DMS53 treated with DMSO at 0.1 percent for 48 hours (cell line): ENCODE results near the gene LIN28A.

ENCODE experiments used
- DNase-seq: peaks from one replicate; lab custom pipeline; 2025; ENCODE audit not compliant: unreplicated experiment; lab: John Stamatoyannopoulos, UW

Gene LIN28A

DNA sequence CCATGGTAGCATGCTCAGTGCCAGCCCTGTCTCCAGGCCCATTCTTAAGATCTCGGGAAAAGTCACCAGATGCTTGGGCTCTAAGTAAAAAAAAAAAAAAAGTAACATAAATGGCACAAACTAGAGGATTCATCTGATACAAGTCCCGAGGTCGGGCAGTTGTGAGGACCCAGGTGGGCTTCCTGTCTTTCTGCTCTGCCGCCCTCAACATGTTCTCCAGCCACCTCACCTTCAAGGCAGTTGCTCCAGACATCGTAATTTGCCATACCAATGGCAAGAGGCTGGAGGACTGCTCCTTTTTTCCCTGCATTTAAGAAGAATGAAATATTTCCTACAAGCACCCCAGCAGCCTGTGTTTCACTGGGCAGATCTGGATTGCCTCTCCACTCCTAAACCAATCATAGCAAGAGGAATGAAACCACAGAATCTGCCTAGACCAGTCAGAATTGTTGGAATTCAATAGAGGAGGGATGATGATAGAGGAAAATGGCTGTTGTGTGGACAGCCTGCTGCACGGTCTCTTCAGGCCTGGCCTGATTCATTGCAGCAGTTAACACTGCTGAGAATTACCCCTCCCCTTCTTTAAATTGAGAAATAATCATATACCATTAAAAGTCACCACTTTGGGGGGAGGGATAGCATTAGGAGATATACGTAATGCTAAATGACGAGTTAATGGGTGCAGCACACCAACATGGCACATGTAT lies 67.0 kb downstream of the LIN28A start:
- DNase-seq: no peak

DNA sequence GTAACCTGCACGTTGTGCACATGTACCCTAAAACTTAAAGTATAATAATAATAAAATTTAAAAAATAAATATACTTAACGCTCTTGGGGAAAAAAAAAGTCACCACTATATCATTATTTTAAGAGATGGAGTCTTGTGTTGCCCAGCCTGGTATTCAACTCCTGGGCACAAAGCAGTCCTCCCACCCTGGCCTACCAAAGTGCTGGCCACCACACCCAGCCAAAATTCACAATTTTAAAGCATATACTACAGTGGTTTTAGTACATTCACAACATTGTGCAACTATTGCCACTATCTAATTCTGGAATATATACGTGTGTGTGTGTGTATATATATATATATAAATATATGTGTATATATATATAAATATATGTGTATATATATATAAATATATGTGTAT lies 67.5 kb downstream of the LIN28A start:
- DNase-seq: no peak

DNA sequence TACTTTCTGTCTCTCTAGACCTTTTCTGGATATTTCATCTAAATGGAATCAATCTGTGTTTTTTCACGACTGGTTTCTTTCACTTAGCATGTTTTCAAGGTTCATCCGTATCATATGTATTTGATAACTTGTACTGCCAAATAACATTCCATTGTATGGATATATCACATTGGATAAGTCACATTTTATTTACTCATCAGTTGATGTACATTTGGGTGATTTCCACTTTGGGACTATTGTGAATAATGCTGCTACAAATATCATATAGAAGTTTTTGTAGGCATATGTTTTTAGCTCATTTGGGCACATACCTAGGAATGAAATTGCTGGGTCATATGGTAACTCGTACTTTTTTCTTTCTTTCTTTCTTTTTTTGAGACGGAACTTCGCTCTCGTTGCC lies 68.4 kb downstream of the LIN28A start:
- no peak for DNase-seq
